Right renal pelvis (tissue), 4 donors: Measurements from ENCODE around the gene PREP. TPM values are rescaled to one million over a fixed set of nuclear protein-coding genes. Genes with fewer than 3 reads are reported as not detected.

Experiments
- DNase-seq, 4 donors: peaks; one replicate each; pipeline ENCODE4 v3.0.0-alpha.2; 2013; ENCODE audit warnings: low read depth in 4 of 4, low spot score in 3 of 4, missing footprints in 1 of 4
- polyA plus RNA-seq, 4 donors: library from polyadenylated mRNA; unstranded; fragments of 120-200 nt; gene quantifications; one replicate each; pipeline ENCODE4 v1.2.1, GENCODE V29; 2013; ENCODE audit not compliant: insufficient read length in 4 of 4

The PREP gene
- polyA plus RNA-seq, 4 donors, result 33.2 to 39.7 (median 35.7) TPM

GRCh38 chr6:105398859-105399258 lies 4.0 kb downstream of the PREP start:
- no peak for DNase-seq

- no peak for DNase-seq
These were observed 4.9 kb downstream of the PREP start for GRCh38 chr6:105397987-105398386.

DNA sequence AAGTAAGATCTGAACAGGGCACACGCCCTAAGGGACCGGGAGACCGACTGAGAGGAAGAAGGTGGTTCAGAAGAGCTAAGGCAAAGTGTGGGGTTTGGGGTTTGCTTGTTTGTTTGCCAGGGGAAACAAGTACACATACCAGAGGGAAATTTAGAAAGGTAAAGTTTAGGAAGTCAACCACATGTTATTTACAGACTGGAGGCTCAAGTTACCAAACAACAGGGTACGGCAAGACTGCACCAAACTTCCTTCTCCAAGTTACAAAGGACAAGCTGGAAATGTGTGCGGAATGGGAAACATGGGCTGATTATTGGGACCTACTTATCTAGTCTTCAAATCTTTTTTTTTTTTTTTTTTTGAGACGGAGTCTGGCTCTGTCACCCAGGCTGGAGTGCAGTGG lies 11.2 kb downstream of the PREP start:
- no peak for DNase-seq

GRCh38 chr6:105389543-105389942 lies 13.3 kb downstream of the PREP start:
- DNase-seq, result no peak

DNA sequence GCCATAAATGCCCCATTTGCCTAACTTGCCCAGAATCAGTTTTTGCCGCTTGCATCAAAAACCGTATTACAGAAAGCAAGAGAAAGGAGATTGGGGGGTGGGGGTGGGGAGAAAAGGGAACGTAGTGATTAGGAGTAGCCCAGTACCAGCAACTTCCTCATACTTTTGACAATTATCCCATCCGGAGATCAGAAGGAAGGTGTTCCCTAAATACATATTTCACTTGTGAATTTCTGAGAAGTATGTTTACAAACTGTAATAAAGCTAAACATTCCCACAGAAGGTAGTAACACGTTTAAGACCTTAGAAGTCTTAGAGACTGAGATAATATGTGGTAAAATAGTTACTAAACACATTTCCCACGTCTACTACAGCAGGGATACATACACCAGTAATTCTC lies 14.5 kb downstream of the PREP start:
- no peak for DNase-seq

DNA sequence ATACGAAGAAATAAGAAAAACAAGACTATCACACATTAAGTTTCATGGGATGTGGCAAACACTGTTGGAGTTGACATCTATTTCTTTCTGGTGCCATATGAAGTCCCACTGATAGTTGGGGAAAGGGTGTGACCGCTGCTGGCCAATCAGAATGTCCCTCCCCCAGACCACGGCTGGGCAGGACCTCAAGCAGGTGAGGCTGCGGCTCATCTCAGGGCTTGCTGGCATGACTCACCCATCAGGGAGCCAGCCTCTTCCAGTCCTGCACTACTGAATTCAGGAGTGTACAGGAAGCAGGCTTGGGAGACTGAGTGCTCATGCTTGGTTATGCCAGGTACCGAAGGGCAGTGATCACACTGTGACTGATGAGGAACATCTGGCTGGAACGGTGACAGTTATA lies 18.9 kb downstream of the PREP start:
- no peak for DNase-seq

DNA sequence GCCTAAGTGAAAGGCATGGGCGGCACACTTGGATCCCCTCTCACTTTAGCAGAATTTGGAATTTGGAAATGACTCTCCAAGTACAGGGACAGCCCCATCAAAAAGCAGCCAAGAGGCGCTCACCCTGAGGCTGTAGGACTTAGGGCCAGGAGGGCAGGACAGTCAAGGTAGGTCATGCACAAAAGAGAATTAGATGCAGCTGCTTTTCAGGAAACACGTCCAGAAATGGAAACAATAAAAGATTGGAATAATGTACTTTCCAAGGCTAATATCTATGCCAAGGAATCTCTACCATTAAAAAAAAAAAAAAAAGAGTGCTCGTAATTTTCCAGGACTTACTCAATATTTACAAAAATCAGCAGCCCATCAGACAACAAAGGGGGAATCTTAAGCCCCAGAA lies 19.9 kb downstream of the PREP start:
- DNase-seq, result no peak

DNA sequence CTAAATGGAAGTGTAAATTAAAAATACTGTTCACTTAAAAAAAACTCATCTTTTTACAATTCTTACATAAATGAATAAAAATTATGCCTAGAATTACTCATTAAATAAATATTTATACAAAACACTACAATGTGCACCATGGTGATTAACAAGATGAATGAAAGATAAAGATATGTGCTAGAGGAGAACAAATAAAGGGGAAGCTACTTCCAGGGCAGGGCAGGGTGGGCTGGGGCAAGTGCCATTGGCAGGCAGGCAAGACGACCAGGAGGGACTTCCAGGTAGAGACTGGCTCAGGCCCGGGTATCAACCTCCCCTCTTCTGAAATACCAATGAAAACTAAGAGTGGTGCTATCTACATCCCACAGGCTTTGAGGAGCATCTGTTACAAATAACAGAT lies 20.4 kb downstream of the PREP start:
- DNase-seq, result no peak

DNA sequence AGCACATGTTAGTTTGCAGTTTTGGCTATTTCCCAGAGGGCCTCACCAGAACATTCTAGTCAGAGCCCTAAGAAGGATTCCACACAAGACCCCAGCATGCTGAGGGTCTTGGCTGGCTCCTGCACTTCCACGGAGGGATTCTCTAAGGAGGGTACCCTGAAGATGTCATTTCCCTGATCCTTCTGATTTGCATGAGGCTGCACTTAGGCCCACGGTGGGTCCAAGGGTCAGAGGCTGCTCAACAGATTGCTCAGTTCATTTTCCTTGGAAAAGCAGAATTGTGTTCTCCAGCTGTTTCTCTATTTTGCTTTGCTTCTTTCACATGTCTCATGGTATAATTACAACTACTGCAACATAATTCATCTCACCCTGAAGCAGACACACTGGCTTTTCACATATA lies 22.2 kb downstream of the PREP start:
- no peak for DNase-seq

GRCh38 chr6:105375797-105376196 lies 27.1 kb downstream of the PREP start:
- DNase-seq, result no peak

- DNase-seq, result no peak
These were observed 28.9 kb downstream of the PREP start for GRCh38 chr6:105374010-105374420.

DNA sequence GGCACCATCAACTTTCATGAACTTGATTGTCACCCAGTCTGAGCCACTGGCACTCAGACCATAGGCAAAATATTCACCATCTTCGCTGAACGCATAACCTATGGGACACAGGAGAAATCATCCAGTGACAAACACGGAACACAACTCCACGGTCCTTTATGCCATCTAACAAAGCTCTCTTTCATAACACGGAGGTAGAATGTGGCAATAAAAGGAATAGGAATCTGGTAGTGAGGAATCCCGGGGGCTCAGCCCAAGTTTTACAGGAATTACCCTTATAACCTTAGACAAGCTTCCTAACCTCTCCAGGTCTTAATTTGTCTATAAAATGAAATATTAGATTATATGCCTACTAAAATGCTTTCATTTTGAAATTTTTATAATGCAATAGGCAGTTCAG lies 29.4 kb downstream of the PREP start:
- DNase-seq, result no peak

DNA sequence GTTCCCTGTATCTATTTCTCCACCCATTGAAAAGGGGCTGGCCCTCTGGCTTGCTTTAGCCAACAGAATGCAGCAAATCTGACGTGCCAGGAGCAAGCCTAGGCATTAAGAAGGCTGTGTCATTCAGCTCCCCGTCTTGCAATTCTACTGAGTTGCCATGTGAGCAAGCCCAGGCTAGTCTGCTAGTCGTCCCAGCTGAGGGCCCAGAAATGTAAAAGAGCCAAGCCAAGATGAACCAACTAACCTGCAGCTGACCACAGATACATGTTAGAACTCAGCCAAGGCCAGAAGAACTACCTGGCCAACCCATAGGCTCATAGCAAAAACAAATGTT lies 30.1 kb downstream of the PREP start:
- DNase-seq, result no peak

- no peak for DNase-seq
These were observed 30.6 kb downstream of the PREP start for GRCh38 chr6:105372142-105372848.

DNA sequence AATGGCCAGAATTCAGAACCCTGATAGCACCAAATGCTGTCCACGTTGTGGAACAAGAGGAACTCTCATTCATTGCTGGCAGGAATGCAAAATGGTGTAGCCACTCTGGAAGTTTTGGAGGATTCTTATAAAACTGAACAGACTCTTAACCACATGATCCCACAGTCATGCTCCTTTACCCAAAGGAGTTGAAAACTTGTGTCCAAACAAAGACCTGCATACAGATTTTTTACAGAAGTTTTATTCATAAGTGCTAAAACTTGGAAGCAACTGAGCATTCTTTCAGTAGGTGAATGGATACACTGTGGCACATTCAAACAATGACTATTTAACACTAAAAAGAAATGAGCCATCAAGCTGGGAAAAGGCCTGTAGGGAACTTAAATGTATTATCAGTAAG lies 32.5 kb downstream of the PREP start:
- no peak for DNase-seq

GRCh38 chr6:105369145-105369544 lies 33.7 kb downstream of the PREP start:
- no peak for DNase-seq

DNA sequence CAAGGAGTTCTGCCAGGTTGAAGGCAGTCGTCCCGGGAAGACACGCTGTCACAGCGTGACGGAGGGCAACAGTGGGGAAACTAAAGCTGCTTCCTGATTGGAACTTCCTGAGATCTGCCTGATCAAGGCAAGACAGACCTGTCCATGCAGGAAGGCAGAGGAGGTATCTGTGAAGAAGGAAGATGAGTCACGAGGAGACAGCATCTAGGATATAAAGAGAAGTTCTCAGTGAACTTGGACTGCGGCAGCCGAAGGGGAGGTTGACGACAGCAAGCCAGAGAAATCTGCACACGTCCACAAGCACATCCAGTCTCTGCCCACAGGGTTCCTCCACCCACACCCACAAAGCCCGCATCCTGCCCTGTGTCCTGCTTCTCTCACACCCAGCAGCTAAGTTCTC lies 38.6 kb downstream of the PREP start:
- DNase-seq, result no peak

DNA sequence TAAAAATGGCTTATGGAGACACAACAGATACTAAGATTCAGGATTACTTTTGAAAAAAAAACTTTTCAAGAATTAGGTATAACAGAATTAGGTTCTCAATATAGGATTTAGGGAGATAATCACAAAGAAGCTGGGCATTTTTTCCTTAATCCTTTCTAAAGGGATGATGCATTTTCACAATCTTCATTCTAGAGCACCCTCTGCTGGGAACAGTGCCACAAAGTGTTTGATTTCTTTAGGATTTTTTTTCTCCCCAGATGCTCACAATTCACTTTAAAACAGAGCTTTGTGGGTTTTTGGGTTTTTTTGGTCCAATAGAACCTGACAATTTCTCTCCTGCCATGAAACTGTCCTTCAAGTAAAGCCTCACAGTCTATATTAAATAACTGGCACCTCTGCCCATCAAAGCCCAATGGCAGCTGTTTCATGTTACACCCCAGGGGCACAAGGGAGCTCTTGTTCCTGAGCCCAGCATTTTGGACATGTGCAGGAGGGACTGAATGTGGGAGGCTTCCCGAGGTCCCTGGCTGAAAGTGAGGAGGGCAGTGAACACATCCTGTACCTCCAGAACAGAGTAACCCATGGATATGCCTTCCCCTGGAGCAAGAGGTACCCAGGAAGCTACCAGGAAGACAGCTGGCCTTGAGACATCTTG lies 39.7 kb downstream of the PREP start:
- DNase-seq, result peak in 2 of 4 donors; percentile 5 to 7

DNA sequence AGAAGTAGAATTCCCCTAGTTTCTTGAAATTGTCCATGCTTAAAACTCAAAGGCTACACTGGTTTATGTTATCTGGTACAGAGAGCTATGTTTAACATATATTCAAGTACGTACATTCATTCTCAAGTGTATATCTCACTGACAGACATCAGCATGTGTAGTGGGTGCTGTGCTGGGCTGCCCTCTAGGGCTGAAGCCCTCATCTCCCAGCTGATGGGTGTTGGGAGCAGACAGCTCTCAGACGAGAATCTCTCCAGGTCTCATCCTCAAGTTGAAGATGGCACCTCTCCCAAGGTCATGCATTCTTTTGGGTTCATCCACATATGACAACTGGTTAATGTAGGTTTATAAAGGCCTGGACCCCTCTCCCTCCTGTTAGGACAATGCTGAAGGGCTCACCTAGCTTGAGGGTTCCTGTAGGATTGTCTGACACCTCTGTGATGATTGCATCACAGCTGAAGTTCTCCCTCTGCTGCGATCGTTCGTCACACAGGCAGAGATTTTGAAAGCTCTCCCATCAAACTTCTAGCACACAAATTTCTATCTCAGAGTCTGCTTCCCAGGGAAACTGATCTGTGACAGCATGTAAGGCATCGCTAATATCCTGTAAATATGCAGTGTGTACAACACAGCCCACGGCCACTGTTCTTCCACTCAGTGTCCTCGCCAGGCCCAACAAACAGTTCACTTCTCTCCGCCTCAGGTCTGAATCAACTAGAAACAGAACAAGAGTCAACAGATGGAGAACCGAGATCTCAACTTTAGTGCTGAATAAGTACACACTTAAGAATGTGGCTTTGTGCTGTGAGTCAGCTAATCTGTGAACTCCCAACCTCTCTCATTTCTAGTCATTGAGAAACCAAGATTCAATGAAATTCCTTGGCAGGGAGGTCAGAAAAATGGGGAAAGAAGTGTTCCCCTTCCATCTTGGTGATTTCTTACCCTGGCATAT lies 43.2 kb downstream of the PREP start:
- no peak for DNase-seq

GRCh38 chr6:105357165-105357564 lies 45.7 kb downstream of the PREP start:
- DNase-seq, result no peak

- no peak for DNase-seq
These were observed 50.8 kb downstream of the PREP start for GRCh38 chr6:105352037-105352617.
